GM12874 (cell line): Measurements from ENCODE around the gene WDR62.

ENCODE experiments used
- CTCF ChIP-seq: IDR thresholded peaks from 2 replicates; pipeline ENCODE4 v1.5.1; 2011; ENCODE audit warnings: low read depth, mild to moderate bottlenecking, control low read depth, low read length, moderate library complexity; ENCODE audit not compliant: insufficient read depth

WDR62 gene

GRCh38 chr19:36099166-36099785, 44.6 kb downstream of the WDR62 start:
- TF ChIP-seq CTCF: no peak

- TF ChIP-seq CTCF: no peak
These were observed 45.8 kb downstream of the WDR62 start for GRCh38 chr19:36100476-36100875.

- no peak for TF ChIP-seq CTCF
These were observed 47.0 kb downstream of the WDR62 start for GRCh38 chr19:36101550-36102327.

- no peak for TF ChIP-seq CTCF
These were observed 48.4 kb downstream of the WDR62 start for GRCh38 chr19:36103040-36103626.

GRCh38 chr19:36103842-36104552, 49.3 kb downstream of the WDR62 start:
- no peak for TF ChIP-seq CTCF

- TF ChIP-seq CTCF: no peak
These were observed 51.7 kb downstream of the WDR62 start for GRCh38 chr19:36106441-36106840.

- no peak for TF ChIP-seq CTCF
These were observed 52.3 kb downstream of the WDR62 start for GRCh38 chr19:36106991-36107390.
